ENCODE results near the gene ARHGAP9.
"Not testable (repeated sequence)": the region's sequence is repeated elsewhere in the genome, so short reads cannot be mapped to it uniquely, and the experiment has no call there.

The ARHGAP9 gene

GRCh38 chr12:57517187-57517586 lies 37.5 kb upstream of the ARHGAP9 start:
- DNase-seq: no peak

- DNase-seq: no peak
Observed at GRCh38 chr12:57516617-57517153, 37.0 kb upstream of the ARHGAP9 start.

- DNase-seq: no peak
Observed at GRCh38 chr12:57515934-57516541, 36.4 kb upstream of the ARHGAP9 start.

- DNase-seq: no peak
Observed at GRCh38 chr12:57515408-57515933, 35.8 kb upstream of the ARHGAP9 start.

GRCh38 chr12:57514720-57515407 lies 35.2 kb upstream of the ARHGAP9 start:
- no peak for DNase-seq

DNA sequence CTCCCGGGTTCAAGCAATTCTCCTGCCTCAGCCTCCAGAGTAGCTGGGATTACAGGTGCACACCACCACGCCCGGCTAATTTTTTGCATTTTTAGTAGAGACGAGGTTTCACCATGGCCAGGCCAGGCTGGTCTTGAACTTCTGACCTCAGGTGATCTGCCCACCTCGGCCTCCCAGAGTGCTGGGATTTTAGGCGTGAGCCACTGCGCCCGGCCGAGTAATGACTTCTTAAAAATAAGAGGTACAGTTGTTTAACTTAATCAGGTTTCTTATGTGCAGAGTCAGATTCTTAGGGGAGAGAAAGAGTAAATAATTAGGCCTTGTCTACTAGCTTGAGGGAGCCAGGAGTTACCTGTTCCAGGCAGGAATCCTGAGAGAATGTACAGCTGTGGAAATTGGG lies 34.6 kb upstream of the ARHGAP9 start:
- not testable (repeated sequence) for DNase-seq

DNA sequence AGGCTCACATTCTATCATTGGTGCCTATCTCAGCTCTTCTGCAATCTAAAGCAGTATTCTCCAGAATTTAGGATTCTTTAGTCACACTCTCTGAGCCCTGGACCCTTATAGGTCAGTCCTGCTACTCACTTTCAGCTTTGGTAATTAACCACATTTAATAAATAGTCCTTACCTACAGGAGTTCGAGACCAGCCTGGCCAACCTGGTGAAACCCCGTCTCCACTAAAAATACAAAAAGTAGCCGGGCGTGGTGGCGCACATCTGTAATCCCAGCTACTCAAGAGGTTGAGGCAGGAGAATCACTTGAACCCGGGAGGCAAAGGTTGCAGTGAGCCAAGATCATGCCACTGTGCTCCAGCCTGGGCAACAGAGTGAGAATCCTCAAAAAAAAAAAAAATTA lies 34.0 kb upstream of the ARHGAP9 start:
- DNase-seq: not testable (repeated sequence)

- no peak for DNase-seq
Observed at GRCh38 chr12:57513266-57513665, 33.6 kb upstream of the ARHGAP9 start.

DNA sequence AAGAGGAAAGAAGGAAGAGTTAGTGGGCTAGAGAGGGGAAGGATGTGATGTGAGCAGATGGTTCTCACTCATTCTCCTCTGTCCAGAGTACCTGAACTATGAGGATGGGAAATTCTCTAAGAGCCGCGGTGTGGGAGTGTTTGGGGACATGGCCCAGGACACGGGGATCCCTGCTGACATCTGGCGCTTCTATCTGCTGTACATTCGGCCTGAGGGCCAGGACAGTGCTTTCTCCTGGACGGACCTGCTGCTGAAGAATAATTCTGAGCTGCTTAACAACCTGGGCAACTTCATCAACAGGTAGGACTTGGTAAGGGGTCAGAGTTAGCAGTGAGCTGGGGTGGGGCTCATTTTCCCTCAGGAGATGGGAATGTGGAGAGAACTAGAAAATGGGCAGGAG lies 33.0 kb upstream of the ARHGAP9 start:
- no peak for DNase-seq

- DNase-seq: no peak
Observed at GRCh38 chr12:57511588-57512325, 32.1 kb upstream of the ARHGAP9 start.

DNA sequence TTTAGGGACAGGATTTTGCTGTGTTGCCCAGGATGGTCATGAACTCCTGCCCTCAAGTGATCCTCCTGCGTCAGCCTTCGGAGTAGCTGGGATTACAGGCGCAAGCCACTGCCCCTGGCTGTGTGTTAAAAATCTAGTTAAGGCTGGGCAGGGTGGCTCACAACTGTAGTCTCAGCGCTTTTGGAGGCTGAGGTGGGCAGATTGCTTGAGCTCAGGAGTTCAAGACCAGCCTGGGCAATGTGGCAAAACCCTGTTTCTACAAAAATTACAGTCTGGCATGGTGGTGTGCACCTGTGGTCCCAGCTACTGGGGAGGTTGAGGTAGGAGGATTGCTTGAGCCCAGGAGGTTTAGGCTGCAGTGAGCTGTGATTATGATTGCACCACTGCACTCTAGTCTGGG lies 31.5 kb upstream of the ARHGAP9 start:
- DNase-seq: no peak

DNA sequence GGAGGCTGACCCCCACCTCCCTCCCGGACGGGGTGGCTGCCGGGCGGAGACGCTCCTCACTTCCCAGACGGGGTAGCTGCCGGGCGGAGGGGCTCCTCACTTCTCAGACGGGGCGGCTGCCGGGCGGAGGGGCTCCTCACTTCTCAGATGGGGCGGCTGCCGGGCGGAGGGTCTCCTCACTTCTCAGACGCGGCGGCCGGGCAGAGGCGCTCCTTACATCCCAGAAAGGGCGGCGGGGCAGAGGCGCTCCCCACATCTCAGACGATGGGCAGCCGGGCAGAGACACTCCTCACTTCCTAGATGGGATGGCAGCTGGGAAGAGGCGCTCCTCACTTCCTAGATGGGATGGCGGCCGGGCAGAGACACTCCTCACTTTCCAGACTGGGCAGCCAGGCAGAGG lies 28.1 kb upstream of the ARHGAP9 start:
- not testable (repeated sequence) for DNase-seq

DNA sequence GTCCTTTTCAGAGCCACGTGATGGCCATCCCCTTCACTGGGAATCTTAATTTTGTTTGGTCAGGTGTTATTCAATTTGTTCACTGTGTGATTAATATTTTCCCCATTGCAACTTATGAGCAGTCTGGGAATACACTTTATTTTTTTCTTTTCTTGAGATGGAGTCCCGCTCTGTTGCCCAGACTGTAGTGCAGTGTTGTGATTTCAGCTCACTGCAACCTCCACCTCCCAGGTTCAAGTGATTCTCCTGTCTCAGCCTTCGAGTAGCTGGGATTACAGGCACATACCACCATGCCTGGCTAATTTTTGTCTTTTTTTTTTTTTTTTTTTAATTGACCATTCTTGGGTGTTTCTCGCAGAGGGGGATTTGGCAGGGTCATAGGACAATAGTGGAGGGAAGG lies 26.9 kb upstream of the ARHGAP9 start:
- DNase-seq: not testable (repeated sequence)

GRCh38 chr12:57502311-57502969 lies 22.8 kb upstream of the ARHGAP9 start:
- DNase-seq: not testable (repeated sequence)

DNA sequence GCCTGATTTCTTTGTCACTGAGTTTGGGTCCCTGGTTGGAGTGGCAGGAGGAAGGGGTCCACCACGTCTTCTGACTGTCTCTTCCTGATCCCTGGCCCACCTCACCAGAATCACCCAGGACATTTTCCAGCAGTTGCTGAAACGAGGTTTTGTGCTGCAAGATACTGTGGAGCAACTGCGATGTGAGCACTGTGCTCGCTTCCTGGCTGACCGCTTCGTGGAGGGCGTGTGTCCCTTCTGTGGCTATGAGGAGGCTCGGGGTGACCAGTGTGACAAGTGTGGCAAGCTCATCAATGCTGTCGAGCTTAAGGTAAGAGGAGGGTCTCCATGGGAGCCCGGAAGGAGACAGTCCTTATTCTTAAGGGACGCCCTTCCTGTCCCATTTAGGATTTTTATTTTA lies 20.5 kb upstream of the ARHGAP9 start:
- no peak for DNase-seq

GRCh38 chr12:57498571-57498970 lies 18.9 kb upstream of the ARHGAP9 start:
- no peak for DNase-seq

DNA sequence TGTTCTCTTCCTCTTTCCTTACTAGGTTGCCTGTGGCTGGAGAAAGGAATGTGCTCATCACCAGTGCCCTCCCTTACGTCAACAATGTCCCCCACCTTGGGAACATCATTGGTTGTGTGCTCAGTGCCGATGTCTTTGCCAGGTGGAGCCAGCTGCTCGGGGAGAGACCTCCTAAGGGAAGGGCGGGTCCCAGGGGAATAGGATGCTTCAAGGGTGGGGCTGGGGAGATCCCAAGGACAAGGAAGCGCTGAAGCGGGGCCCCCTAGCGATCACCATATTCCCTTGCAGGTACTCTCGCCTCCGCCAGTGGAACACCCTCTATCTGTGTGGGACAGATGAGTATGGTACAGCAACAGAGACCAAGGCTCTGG lies 18.5 kb upstream of the ARHGAP9 start:
- no peak for DNase-seq

- DNase-seq: no peak
Observed at GRCh38 chr12:57497223-57498131, 17.8 kb upstream of the ARHGAP9 start.

- no peak for DNase-seq
Observed at GRCh38 chr12:57496822-57497221, 17.2 kb upstream of the ARHGAP9 start.

DNA sequence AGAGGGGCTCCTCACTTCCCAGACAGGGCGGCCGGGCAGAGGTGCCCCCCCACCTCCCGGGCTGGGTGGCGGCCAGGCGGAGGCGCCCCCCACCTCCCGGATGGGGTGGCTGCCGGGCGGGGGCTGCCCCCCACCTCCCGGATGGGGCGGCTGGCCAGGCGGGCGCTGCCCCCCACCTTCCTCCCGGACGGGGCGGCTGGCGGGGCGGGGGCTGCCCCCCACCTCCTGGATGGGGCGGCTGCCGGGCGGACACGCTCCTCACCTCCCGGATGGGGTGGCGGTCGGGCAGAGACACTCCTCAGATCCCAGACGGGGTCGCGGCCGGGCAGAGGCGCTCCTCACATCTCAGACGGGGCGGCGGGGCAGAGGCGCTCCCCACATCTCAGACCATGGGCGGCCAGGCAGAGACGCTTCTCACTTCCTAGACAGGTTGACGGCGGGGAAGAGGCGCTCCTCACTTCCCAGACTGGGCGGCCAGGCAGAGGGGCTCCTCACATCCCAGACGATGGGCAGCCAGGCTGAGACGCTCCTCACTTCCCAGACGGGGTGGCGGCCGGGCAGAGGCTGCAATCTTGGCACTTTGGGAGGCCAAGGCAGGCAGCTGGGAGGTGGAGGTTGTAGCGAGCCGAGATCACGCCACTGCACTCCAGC lies 15.5 kb upstream of the ARHGAP9 start:
- not testable (repeated sequence) for DNase-seq
